ENCODE results near the gene RNASE4.
"Not testable (repeated sequence)": the region's sequence is repeated elsewhere in the genome, so short reads cannot be mapped to it uniquely, and the experiment has no call there.

RNASE4 gene

GRCh38 chr14:20726531-20726930 is 42.2 kb downstream of the RNASE4 start:
- Histone ChIP-seq H3K4me3 (ENCODE audit: low read depth, low read length) (no peak overlapping the region), H3K9me3 (ENCODE audit: control insufficient read depth, insufficient read depth, low read depth, low read length) (no peaks in the 10 kb centered on the region), H3K27ac (ENCODE audit: low read depth, low read length) (no peak overlapping the region), H3K9ac (ENCODE audit: low read length) (no peak overlapping the region), H3K27me3 (ENCODE audit: control insufficient read depth, insufficient read depth, low read length) (no peaks in the 10 kb centered on the region), H3K36me3 (ENCODE audit: control insufficient read depth, insufficient read depth, low read length) (no peaks in the 10 kb centered on the region), H3K4me1 (ENCODE audit: control insufficient read depth, insufficient read depth, low read length) (no peaks in the 10 kb centered on the region)

DNA sequence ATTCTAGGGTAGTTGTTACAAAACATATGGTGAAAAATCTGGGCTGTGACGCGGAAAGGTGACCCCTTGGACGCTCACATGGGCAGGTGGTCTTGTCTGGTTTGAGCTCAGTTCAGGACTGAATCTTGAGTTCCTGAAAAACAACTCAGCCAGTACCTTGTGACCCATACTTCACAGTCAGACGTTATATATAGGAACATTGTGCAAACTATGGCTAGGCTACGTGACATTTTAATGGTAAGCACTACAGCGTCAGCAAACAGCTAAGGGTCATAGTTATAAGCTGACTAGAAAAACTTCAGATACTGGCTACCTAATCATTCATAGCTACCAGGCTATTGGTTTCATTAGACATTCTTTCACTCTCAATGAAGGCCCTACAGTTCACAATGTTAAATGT is 46.5 kb downstream of the RNASE4 start:
- H3K9me3 ChIP-seq (ENCODE audit: control insufficient read depth, insufficient read depth, low read depth, low read length): no peaks in the 10 kb centered on the region
- H3K36me3 ChIP-seq (ENCODE audit: control insufficient read depth, insufficient read depth, low read length): no peaks in the 10 kb centered on the region
- no peak overlapping the region for H3K9ac ChIP-seq (ENCODE audit: low read length)
- H3K4me3 ChIP-seq (ENCODE audit: low read depth, low read length): no peak overlapping the region
- H3K27ac ChIP-seq (ENCODE audit: low read depth, low read length): no peak overlapping the region
- H3K4me1 ChIP-seq (ENCODE audit: control insufficient read depth, insufficient read depth, low read length): peaks cover 3% of the 10 kb centered on the region; the same call in 1 of the 2 replicates
- H3K27me3 ChIP-seq (ENCODE audit: control insufficient read depth, insufficient read depth, low read length): no peaks in the 10 kb centered on the region

GRCh38 chr14:20732477-20732876 is 48.1 kb downstream of the RNASE4 start:
- Histone ChIP-seq H3K27me3 (ENCODE audit: control insufficient read depth, insufficient read depth, low read length) (no peaks in the 10 kb centered on the region), H3K27ac (ENCODE audit: low read depth, low read length) (no peak overlapping the region), H3K9ac (ENCODE audit: low read length) (no peak overlapping the region), H3K4me3 (ENCODE audit: low read depth, low read length) (no peak overlapping the region), H3K9me3 (ENCODE audit: control insufficient read depth, insufficient read depth, low read depth, low read length) (no peaks in the 10 kb centered on the region), H3K4me1 (ENCODE audit: control insufficient read depth, insufficient read depth, low read length) (peaks cover 3% of the 10 kb centered on the region; the same call in 1 of the 2 replicates), H3K36me3 (ENCODE audit: control insufficient read depth, insufficient read depth, low read length) (no peaks in the 10 kb centered on the region)

GRCh38 chr14:20732979-20733635 is 48.7 kb downstream of the RNASE4 start:
- no peaks in the 10 kb centered on the region for H3K9me3 ChIP-seq (ENCODE audit: control insufficient read depth, insufficient read depth, low read depth, low read length)
- no peaks in the 10 kb centered on the region for H3K36me3 ChIP-seq (ENCODE audit: control insufficient read depth, insufficient read depth, low read length)
- no peak overlapping the region for H3K4me3 ChIP-seq (ENCODE audit: low read depth, low read length)
- H3K9ac ChIP-seq (ENCODE audit: low read length): no peak overlapping the region
- no peaks in the 10 kb centered on the region for H3K27me3 ChIP-seq (ENCODE audit: control insufficient read depth, insufficient read depth, low read length)
- H3K4me1 ChIP-seq (ENCODE audit: control insufficient read depth, insufficient read depth, low read length): peaks cover 3% of the 10 kb centered on the region; the same call in 1 of the 2 replicates
- no peak overlapping the region for H3K27ac ChIP-seq (ENCODE audit: low read depth, low read length)

DNA sequence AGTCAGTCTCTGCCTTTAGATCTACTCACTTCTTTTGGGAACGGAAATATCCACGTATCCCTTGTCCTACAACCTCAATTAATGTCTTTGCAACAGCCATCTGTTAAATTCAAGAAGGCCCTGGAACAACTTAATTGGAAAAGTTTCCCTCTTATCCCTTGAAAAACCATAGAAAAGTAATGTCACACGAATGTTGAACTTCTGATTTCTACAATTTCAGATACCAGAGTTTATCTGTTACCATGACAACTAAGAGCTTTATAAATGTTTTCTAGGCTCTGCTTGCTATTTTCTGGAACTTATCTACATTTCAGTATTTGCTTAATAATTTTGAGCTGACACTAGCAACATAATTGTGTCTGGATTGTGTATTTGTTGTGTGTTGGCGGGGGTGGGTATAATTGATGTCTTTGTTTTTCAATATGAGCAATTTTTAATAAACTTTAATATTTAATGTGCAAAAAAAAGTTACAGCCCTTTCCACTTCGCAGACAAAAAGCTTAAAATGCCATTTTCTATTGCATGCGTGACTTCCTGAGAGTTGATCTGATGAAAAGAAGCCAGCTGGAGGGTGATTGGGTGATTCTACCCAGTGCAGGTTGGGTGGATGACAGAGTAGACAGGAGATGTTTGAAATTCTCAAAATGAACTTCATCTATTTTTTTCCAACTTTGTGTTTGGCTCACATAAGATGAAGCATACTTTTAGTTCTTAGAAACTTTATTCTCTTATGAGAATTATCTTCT is 49.5 kb downstream of the RNASE4 start:
- Histone ChIP-seq H3K27ac (ENCODE audit: low read depth, low read length) (no peak overlapping the region), H3K9ac (ENCODE audit: low read length) (no peak overlapping the region), H3K36me3 (ENCODE audit: control insufficient read depth, insufficient read depth, low read length) (no peaks in the 10 kb centered on the region), H3K4me3 (ENCODE audit: low read depth, low read length) (no peak overlapping the region), H3K27me3 (ENCODE audit: control insufficient read depth, insufficient read depth, low read length) (no peaks in the 10 kb centered on the region), H3K4me1 (ENCODE audit: control insufficient read depth, insufficient read depth, low read length) (peaks cover 3% of the 10 kb centered on the region; the same call in 1 of the 2 replicates), H3K9me3 (ENCODE audit: control insufficient read depth, insufficient read depth, low read depth, low read length) (no peaks in the 10 kb centered on the region)

- H3K27me3 ChIP-seq (ENCODE audit: control insufficient read depth, insufficient read depth, low read length): no peaks in the 10 kb centered on the region
- H3K9me3 ChIP-seq (ENCODE audit: control insufficient read depth, insufficient read depth, low read depth, low read length): no peaks in the 10 kb centered on the region
- no peaks in the 10 kb centered on the region for H3K36me3 ChIP-seq (ENCODE audit: control insufficient read depth, insufficient read depth, low read length)
- no peak overlapping the region for H3K27ac ChIP-seq (ENCODE audit: low read depth, low read length)
- peaks cover 3% of the 10 kb centered on the region; the same call in 1 of the 2 replicates for H3K4me1 ChIP-seq (ENCODE audit: control insufficient read depth, insufficient read depth, low read length)
- no peak overlapping the region for H3K9ac ChIP-seq (ENCODE audit: low read length)
- no peak overlapping the region for H3K4me3 ChIP-seq (ENCODE audit: low read depth, low read length)
Measured at GRCh38 chr14:20734430-20734806, 50.1 kb downstream of the RNASE4 start.

- not testable (repeated sequence) for H3K27me3 ChIP-seq (ENCODE audit: control insufficient read depth, insufficient read depth, low read length); H3K9me3 ChIP-seq (ENCODE audit: control insufficient read depth, insufficient read depth, low read depth, low read length); H3K27ac ChIP-seq (ENCODE audit: low read depth, low read length); H3K9ac ChIP-seq (ENCODE audit: low read length); H3K36me3 ChIP-seq (ENCODE audit: control insufficient read depth, insufficient read depth, low read length); H3K4me1 ChIP-seq (ENCODE audit: control insufficient read depth, insufficient read depth, low read length); H3K4me3 ChIP-seq (ENCODE audit: low read depth, low read length)
Measured at GRCh38 chr14:20738292-20738691, 53.9 kb downstream of the RNASE4 start.

DNA sequence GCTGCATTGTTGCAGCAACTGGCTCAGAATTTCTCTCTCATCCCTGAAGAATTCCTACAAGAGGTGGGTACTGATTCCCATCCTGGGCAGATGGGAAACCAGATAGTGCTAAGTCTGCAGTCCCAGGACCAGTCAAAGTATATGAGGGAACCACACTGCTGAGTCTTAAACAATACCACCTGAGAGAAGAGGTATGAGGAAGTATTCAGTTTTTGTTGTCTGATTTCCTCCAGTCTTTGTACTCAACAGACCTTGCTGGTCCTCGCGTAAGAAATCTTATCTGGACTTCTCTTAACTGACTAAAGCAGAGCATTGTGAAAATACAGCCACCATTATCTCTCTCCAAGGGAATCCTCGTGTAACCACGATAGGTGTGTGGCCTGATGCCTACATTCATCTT is 57.8 kb downstream of the RNASE4 start:
- Histone ChIP-seq H3K27ac (ENCODE audit: low read depth, low read length) (no peak overlapping the region), H3K4me1 (ENCODE audit: control insufficient read depth, insufficient read depth, low read length) (no peaks in the 10 kb centered on the region), H3K4me3 (ENCODE audit: low read depth, low read length) (no peak overlapping the region), H3K36me3 (ENCODE audit: control insufficient read depth, insufficient read depth, low read length) (no peaks in the 10 kb centered on the region), H3K9me3 (ENCODE audit: control insufficient read depth, insufficient read depth, low read depth, low read length) (peaks cover 2% of the 10 kb centered on the region; the same call in 1 of the 2 replicates), H3K9ac (ENCODE audit: low read length) (no peak overlapping the region), H3K27me3 (ENCODE audit: control insufficient read depth, insufficient read depth, low read length) (no peaks in the 10 kb centered on the region)

GRCh38 chr14:20743556-20743955 is 59.2 kb downstream of the RNASE4 start:
- H3K9ac ChIP-seq (ENCODE audit: low read length): no peak overlapping the region
- no peak overlapping the region for H3K27ac ChIP-seq (ENCODE audit: low read depth, low read length)
- H3K4me1 ChIP-seq (ENCODE audit: control insufficient read depth, insufficient read depth, low read length): no peaks in the 10 kb centered on the region
- H3K4me3 ChIP-seq (ENCODE audit: low read depth, low read length): no peak overlapping the region
- H3K9me3 ChIP-seq (ENCODE audit: control insufficient read depth, insufficient read depth, low read depth, low read length): peaks cover 2% of the 10 kb centered on the region; the same call in 1 of the 2 replicates
- no peaks in the 10 kb centered on the region for H3K36me3 ChIP-seq (ENCODE audit: control insufficient read depth, insufficient read depth, low read length)
- H3K27me3 ChIP-seq (ENCODE audit: control insufficient read depth, insufficient read depth, low read length): no peaks in the 10 kb centered on the region

GRCh38 chr14:20745571-20746358 is 61.4 kb downstream of the RNASE4 start, which contains the start of gene EDDM3A:
EDDM3A (plus strand) TSS chr14:20745887; CDS start chr14:20747581, 1,694 bp downstream.
- H3K27ac ChIP-seq (ENCODE audit: low read depth, low read length): no peak within 1 kb of the TSS
- H3K27me3 ChIP-seq (ENCODE audit: control insufficient read depth, insufficient read depth, low read length): no peaks in the 10 kb centered on the region
- H3K4me1 ChIP-seq (ENCODE audit: control insufficient read depth, insufficient read depth, low read length): no peaks in the 10 kb centered on the region; the same call in 1 of the 2 replicates
- no peaks in the 10 kb centered on the region for H3K36me3 ChIP-seq (ENCODE audit: control insufficient read depth, insufficient read depth, low read length)
- H3K9me3 ChIP-seq (ENCODE audit: control insufficient read depth, insufficient read depth, low read depth, low read length): peaks cover 2% of the 10 kb centered on the region; the same call in 1 of the 2 replicates
- H3K9ac ChIP-seq (ENCODE audit: low read length): no peak within 1 kb of the TSS
- H3K4me3 ChIP-seq (ENCODE audit: low read depth, low read length): no peak within 1 kb of the TSS
